Liver (tissue), 9 donors: ENCODE data around the gene PLXNA2. TPM values are rescaled to one million over a fixed set of nuclear protein-coding genes. Genes with fewer than 3 reads are reported as not detected.

ENCODE experiments used
- DNase-seq: peaks from one replicate; pipeline ENCODE4 v3.0.0-alpha.2; 2017; ENCODE audit warnings: low spot score
- H3K27ac ChIP-seq, 2 donors: one replicate each; pipeline ENCODE4 v1.7.0; 2013; ENCODE audit warnings: inconsistent platforms in 2 of 2, low read length in 2 of 2, control low read depth in 1 of 2, low read depth in 1 of 2, mild to moderate bottlenecking in 1 of 2
- H3K27me3 ChIP-seq, 4 donors: one replicate each; pipeline versions ENCODE4 v1.6.1 to v1.7.0; 2013; ENCODE audit warnings: low read length in 3 of 4, inconsistent platforms in 1 of 4, mild to moderate bottlenecking in 1 of 4, moderate library complexity in 1 of 4; ENCODE audit not compliant: control insufficient read depth in 4 of 4, insufficient read depth in 4 of 4
- H3K36me3 ChIP-seq, 4 donors: one replicate each; pipeline versions ENCODE4 v1.6.1 to v1.7.0; 2013; ENCODE audit warnings: low read length in 3 of 4, mild to moderate bottlenecking in 3 of 4, low read depth in 1 of 4, moderate library complexity in 1 of 4; ENCODE audit not compliant: control insufficient read depth in 4 of 4, insufficient read depth in 3 of 4
- H3K4me1 ChIP-seq, 4 donors: one replicate each; pipeline versions ENCODE4 v1.6.1 to v1.7.0; 2013; ENCODE audit warnings: low read length in 3 of 4, mild to moderate bottlenecking in 3 of 4, moderate library complexity in 1 of 4; ENCODE audit not compliant: control insufficient read depth in 4 of 4, insufficient read depth in 4 of 4
- H3K4me3 ChIP-seq, 3 donors: one replicate each; pipeline versions ENCODE4 v1.6.1 to v1.7.0; 2013; ENCODE audit warnings: low read length in 3 of 3, control low read depth in 1 of 3, low read depth in 1 of 3, mild to moderate bottlenecking in 1 of 3
- H3K9ac ChIP-seq, 2 donors: one replicate each; pipeline ENCODE4 v1.7.0; 2013; ENCODE audit warnings: low read length in 2 of 2, mild to moderate bottlenecking in 2 of 2, moderate library complexity in 2 of 2, control low read depth in 1 of 2, low read depth in 1 of 2
- H3K9me3 ChIP-seq, 4 donors: one replicate each; pipeline versions ENCODE4 v1.6.1 to v1.7.0; 2013; ENCODE audit warnings: low read length in 3 of 4; ENCODE audit not compliant: control insufficient read depth in 4 of 4
- FOXA1 ChIP-seq: IDR thresholded peaks from 2 replicates; pipeline ENCODE4 v1.6.1; 2016; ENCODE audit warnings: antibody characterized with exemption
- GABPA ChIP-seq, 2 donors: IDR thresholded peaks in 1 of 2; conservative IDR thresholded peaks in 1 of 2; 2 replicates each; pipeline ENCODE4 v1.6.1; 2016; ENCODE audit warnings: antibody characterized with exemption in 2 of 2, mild to moderate bottlenecking in 1 of 2, moderate library complexity in 1 of 2
- HNF4A ChIP-seq, 2 donors: conservative IDR thresholded peaks; 2 replicates each; pipeline ENCODE4 v1.6.1; 2016; ENCODE audit warnings: antibody characterized with exemption in 2 of 2, mild to moderate bottlenecking in 2 of 2
- HNF4G ChIP-seq: IDR thresholded peaks from 2 replicates; pipeline ENCODE4 v1.6.1; 2016; ENCODE audit warnings: antibody characterized with exemption
- JUND ChIP-seq, 2 donors: IDR thresholded peaks; 2 replicates each; pipeline ENCODE4 v1.6.1; 2016; ENCODE audit warnings: antibody characterized with exemption in 2 of 2
- NR2F2 ChIP-seq: IDR thresholded peaks from 2 replicates; pipeline ENCODE4 v1.6.1; 2016; ENCODE audit warnings: antibody characterized with exemption
- RXRA ChIP-seq, 2 donors: IDR thresholded peaks; 2 replicates each; pipeline ENCODE4 v1.6.1; 2017 to 2018; ENCODE audit warnings: antibody characterized with exemption in 2 of 2, mild to moderate bottlenecking in 1 of 2
- SP1 ChIP-seq: IDR thresholded peaks from 2 replicates; pipeline ENCODE4 v1.6.1; 2018; ENCODE audit warnings: antibody characterized with exemption, mild to moderate bottlenecking
- TAF1 ChIP-seq: conservative IDR thresholded peaks from 2 replicates; pipeline ENCODE4 v1.6.1; 2016; ENCODE audit warnings: antibody characterized with exemption, mild to moderate bottlenecking
- YY1 ChIP-seq: IDR thresholded peaks from 2 replicates; pipeline ENCODE4 v1.6.1; 2016; ENCODE audit warnings: antibody characterized with exemption, mild to moderate bottlenecking
- WGBS: extraction: QIAGEN DNeasy Blood & Tissue Kit; methylation state at CpG from one replicate; pipeline ENCODE4 v1.1.7; 2013; 5-methylcytosine and 5-hydroxymethylcytosine counted together
- polyA plus RNA-seq, 2 donors: library from polyadenylated mRNA; stranded (reverse) in 1 of 2; unstranded in 1 of 2; fragments of 200-250 nt in 1 of 2; fragments of >200 nt in 1 of 2; fragmentation: Nextera tagmentation in 1 of 2; extraction: Ambion mirVana in 1 of 2; gene quantifications; one replicate each; pipeline versions ENCODE4 v1.2.1 to v1.2.3, GENCODE V29; 2013 to 2015
- total RNA-seq, 2 donors: library from RNA; depleted of rRNA; stranded (reverse); fragments of >200 nt; gene quantifications; one replicate each; pipeline ENCODE4 v1.2.3, GENCODE V29; 2014
- TF ChIP-seq, protein P1 (sequence below): fragments of 150-350 bp; IDR thresholded peaks from 2 replicates; pipeline ENCODE4 v1.5.1; 2017; ENCODE audit warnings: improper control_type of control experiment, low read depth, low read length; ENCODE audit not compliant: missing input control
- TF ChIP-seq, protein P2 (sequence below): IDR thresholded peaks from 2 replicates; pipeline ENCODE4 v1.6.1; 2016; ENCODE audit warnings: antibody characterized with exemption
- TF ChIP-seq, protein P3 (sequence below): IDR thresholded peaks from 2 replicates; pipeline ENCODE4 v1.6.1; 2016; ENCODE audit warnings: antibody characterized with exemption
- TF ChIP-seq, protein P4 (sequence below): IDR thresholded peaks from 2 replicates; pipeline ENCODE4 v1.6.1; 2016; ENCODE audit warnings: antibody characterized with exemption, mild to moderate bottlenecking
- donor health status: healthy.
- donor health status: healthy.
- donor health status: healthy.
- donor health status: healthy.
- donor health status: healthy.

The PLXNA2 gene
- total and polyA plus RNA-seq, 4 donors = 1.8 to 9.2 (median 2.8) TPM

DNA sequence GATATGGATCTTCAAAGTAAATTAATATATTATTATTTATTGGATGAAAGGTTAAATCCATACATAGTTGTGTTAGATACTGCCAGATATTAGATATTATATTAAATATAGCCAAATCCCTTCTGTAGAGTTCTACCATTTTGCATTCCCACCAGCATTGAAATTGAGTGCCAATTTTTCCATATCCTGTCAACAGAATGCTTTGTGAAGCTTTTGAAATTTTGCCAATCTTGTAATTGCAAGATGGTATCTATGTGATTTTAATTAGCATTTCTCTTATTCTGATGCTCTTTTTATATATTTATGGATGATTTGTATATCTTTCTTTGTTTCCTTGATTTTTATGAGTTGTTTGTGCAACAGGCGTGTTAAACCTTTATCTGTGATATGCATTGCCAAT lies 266.3 kb downstream of the PLXNA2 start:
- WGBS = 92% methylated on average over 1 of the region's 1 CpG
- no peak for DNase-seq
- TF ChIP-seq YY1 = no peak
- TF ChIP-seq HNF4G = no peak
- TF ChIP-seq GABPA (IDR thresholded peaks at IDR 0.05 in 1 of 2, conservative IDR thresholded peaks at IDR 0.05 in 1 of 2) = no peak
- no peak for TF ChIP-seq TAF1
- TF ChIP-seq, protein P1, sequence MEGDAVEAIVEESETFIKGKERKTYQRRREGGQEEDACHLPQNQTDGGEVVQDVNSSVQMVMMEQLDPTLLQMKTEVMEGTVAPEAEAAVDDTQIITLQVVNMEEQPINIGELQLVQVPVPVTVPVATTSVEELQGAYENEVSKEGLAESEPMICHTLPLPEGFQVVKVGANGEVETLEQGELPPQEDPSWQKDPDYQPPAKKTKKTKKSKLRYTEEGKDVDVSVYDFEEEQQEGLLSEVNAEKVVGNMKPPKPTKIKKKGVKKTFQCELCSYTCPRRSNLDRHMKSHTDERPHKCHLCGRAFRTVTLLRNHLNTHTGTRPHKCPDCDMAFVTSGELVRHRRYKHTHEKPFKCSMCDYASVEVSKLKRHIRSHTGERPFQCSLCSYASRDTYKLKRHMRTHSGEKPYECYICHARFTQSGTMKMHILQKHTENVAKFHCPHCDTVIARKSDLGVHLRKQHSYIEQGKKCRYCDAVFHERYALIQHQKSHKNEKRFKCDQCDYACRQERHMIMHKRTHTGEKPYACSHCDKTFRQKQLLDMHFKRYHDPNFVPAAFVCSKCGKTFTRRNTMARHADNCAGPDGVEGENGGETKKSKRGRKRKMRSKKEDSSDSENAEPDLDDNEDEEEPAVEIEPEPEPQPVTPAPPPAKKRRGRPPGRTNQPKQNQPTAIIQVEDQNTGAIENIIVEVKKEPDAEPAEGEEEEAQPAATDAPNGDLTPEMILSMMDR = no peak
- no peak for TF ChIP-seq JUND (IDR thresholded peaks at IDR 0.05)
- TF ChIP-seq HNF4A (conservative IDR thresholded peaks at IDR 0.05) = no peak
- TF ChIP-seq, protein P2, sequence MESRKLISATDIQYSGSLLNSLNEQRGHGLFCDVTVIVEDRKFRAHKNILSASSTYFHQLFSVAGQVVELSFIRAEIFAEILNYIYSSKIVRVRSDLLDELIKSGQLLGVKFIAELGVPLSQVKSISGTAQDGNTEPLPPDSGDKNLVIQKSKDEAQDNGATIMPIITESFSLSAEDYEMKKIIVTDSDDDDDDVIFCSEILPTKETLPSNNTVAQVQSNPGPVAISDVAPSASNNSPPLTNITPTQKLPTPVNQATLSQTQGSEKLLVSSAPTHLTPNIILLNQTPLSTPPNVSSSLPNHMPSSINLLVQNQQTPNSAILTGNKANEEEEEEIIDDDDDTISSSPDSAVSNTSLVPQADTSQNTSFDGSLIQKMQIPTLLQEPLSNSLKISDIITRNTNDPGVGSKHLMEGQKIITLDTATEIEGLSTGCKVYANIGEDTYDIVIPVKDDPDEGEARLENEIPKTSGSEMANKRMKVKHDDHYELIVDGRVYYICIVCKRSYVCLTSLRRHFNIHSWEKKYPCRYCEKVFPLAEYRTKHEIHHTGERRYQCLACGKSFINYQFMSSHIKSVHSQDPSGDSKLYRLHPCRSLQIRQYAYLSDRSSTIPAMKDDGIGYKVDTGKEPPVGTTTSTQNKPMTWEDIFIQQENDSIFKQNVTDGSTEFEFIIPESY = no peak
- TF ChIP-seq, protein P3, sequence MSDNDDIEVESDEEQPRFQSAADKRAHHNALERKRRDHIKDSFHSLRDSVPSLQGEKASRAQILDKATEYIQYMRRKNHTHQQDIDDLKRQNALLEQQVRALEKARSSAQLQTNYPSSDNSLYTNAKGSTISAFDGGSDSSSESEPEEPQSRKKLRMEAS = no peak
- TF ChIP-seq NR2F2 = no peak
- no peak for TF ChIP-seq FOXA1
- TF ChIP-seq, protein P4, sequence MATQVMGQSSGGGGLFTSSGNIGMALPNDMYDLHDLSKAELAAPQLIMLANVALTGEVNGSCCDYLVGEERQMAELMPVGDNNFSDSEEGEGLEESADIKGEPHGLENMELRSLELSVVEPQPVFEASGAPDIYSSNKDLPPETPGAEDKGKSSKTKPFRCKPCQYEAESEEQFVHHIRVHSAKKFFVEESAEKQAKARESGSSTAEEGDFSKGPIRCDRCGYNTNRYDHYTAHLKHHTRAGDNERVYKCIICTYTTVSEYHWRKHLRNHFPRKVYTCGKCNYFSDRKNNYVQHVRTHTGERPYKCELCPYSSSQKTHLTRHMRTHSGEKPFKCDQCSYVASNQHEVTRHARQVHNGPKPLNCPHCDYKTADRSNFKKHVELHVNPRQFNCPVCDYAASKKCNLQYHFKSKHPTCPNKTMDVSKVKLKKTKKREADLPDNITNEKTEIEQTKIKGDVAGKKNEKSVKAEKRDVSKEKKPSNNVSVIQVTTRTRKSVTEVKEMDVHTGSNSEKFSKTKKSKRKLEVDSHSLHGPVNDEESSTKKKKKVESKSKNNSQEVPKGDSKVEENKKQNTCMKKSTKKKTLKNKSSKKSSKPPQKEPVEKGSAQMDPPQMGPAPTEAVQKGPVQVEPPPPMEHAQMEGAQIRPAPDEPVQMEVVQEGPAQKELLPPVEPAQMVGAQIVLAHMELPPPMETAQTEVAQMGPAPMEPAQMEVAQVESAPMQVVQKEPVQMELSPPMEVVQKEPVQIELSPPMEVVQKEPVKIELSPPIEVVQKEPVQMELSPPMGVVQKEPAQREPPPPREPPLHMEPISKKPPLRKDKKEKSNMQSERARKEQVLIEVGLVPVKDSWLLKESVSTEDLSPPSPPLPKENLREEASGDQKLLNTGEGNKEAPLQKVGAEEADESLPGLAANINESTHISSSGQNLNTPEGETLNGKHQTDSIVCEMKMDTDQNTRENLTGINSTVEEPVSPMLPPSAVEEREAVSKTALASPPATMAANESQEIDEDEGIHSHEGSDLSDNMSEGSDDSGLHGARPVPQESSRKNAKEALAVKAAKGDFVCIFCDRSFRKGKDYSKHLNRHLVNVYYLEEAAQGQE = no peak
- Histone ChIP-seq H3K36me3 (no peaks in the 10 kb centered on the region), H3K9ac (no peak overlapping the region), H3K9me3 (peaks cover 0 to 2% (median 0%) of the 10 kb centered on the region in 4 donors), H3K27ac (no peak overlapping the region), H3K4me3 (no peak overlapping the region), H3K27me3 (no peaks in the 10 kb centered on the region), H3K4me1 (no peaks in the 10 kb centered on the region)

DNA sequence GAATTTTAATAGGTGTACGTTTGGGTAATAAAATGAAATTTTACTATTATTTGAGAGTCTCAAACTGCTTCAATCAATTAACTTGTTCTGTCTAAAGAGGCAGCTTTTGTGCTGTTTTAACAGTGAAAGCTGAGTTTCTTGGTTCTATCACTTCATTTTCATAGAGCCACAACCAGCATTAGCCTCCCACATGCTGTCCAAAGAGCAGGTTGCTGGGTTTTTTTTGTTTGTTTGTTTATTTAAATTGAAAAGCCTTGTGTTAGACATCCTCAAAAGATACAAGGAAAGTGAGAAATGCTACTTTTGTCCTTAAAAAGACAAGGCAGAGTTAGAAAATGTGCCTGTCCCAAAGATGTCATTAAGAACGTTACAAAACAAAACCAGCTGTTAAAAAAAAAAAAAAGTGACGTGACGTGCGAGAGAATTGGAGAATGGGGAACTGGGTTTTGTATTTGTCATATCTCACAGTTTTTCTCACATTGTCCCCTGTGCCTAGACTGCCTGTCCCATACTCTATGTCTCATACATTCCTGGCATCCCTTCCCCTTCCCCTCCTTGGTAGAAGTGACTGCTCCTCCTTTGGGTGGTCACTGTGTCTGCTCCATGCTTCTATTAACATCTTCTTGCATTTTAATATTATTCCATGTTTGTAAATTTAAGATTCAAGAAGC lies 270.2 kb downstream of the PLXNA2 start:
- Histone ChIP-seq H3K36me3 (no peaks in the 10 kb centered on the region), H3K27me3 (no peaks in the 10 kb centered on the region), H3K4me1 (no peaks in the 10 kb centered on the region), H3K27ac (no peak overlapping the region), H3K9ac (no peak overlapping the region), H3K9me3 (peaks cover 0 to 4% (median 0%) of the 10 kb centered on the region in 4 donors), H3K4me3 (no peak overlapping the region)
- no peak for DNase-seq
- WGBS = 83% methylated on average over 5 of the region's 5 CpGs
- TF ChIP-seq NR2F2 = no peak
- TF ChIP-seq, protein P4 = no peak
- no peak for TF ChIP-seq RXRA (IDR thresholded peaks at IDR 0.05)
- TF ChIP-seq HNF4G = no peak
- TF ChIP-seq SP1 = no peak
